Measurements from ENCODE around the gene SLC24A1. TPM values are rescaled to one million over a fixed set of nuclear protein-coding genes. Genes with fewer than 3 reads are reported as not detected.

The SLC24A1 gene
- total and polyA plus RNA-seq, 2 of the 4 experiments (the other 2 are of a cell fraction), result 3.6 to 4.9 TPM

DNA sequence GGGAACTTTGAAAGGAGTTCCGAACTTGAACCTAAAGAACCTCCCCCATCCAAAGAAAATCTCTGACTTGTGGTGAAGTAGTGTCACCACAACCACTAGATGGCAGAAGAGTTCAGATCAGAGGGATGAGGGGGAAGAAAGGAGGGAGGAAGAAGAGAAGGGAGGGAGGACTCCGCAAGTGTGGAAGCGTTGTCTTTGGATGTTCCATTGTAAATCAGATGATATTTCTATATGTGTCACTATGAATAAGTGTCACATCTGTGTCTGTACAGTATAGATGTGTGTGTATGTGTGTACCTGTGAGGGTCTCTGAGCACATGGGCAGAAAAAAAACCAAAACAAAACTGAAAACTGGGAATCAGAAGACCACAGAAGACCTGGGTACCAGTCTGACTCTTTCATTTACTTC is 16.9 kb downstream of the SLC24A1 start:
- POLR2A ChIA-PET (ENCODE audit: unreplicated experiment), result no interaction called here
- no peaks in the 10 kb centered on the region for H3K27me3 ChIP-seq (ENCODE audit: control insufficient read depth, insufficient read depth, low read length)
- intact Hi-C loops (cut with micrococcal nuclease), result loop anchor here (1.0 to 10.0 kb wide), 3 partner anchors 218 to 646 kb away; partner anchors contain the start of gene RAB11A
- 0 out of 4 replicates have a peak overlapping the region, but pooled peaks of 1 of the 2 experiments have one; percentile 52 for H4K8ac ChIP-seq (ENCODE audit: low read depth in 2 of 2, low read length in 2 of 2)
- no peak overlapping the region for H4K91ac ChIP-seq (ENCODE audit: insufficient read depth, low read depth, low read length)
- peak overlapping the region; percentile 7; the same call in 1 of the 2 replicates for H3K4me2 ChIP-seq (ENCODE audit: low read depth, low read length)
- 0 out of 2 replicates have a peak overlapping the region, but pooled peaks have one; percentile 5 for H3K23ac ChIP-seq (ENCODE audit: low read depth, low read length)
- H4K20me1 ChIP-seq (ENCODE audit: insufficient read depth, low read length), result 0 out of 2 replicates have a peak, but pooled peaks cover 3% of the 10 kb centered on the region
- no CpG with 5 or more reads among the region's 3 CpGs for WGBS, 2 experiments (ENCODE audit: extremely low coverage in 2 of 2, insufficient read length in 1 of 2)
- no peak overlapping the region for H2BK20ac ChIP-seq (ENCODE audit: low read depth, low read length)
- 0 out of 4 replicates have a peak, but pooled peaks cover 0 to 2% of the 10 kb centered on the region in 2 experiments for H3K79me1 ChIP-seq (ENCODE audit: low read depth in 1 of 2, low read length in 2 of 2)
- H2AFZ ChIP-seq (replicated peaks; ENCODE audit: low read length, poor library complexity), result no peak overlapping the region
- BruUV-seq (replicated peaks), result no TSS peak
- H3K18ac ChIP-seq (ENCODE audit: low read depth, low read length), result no peak overlapping the region
- H3K27ac ChIP-seq (ENCODE audit: insufficient read depth, low read length), result no peak overlapping the region
- H4K5ac ChIP-seq (ENCODE audit: low read depth, low read length), result no peak overlapping the region
- TF ChIP-seq, protein P1, sequence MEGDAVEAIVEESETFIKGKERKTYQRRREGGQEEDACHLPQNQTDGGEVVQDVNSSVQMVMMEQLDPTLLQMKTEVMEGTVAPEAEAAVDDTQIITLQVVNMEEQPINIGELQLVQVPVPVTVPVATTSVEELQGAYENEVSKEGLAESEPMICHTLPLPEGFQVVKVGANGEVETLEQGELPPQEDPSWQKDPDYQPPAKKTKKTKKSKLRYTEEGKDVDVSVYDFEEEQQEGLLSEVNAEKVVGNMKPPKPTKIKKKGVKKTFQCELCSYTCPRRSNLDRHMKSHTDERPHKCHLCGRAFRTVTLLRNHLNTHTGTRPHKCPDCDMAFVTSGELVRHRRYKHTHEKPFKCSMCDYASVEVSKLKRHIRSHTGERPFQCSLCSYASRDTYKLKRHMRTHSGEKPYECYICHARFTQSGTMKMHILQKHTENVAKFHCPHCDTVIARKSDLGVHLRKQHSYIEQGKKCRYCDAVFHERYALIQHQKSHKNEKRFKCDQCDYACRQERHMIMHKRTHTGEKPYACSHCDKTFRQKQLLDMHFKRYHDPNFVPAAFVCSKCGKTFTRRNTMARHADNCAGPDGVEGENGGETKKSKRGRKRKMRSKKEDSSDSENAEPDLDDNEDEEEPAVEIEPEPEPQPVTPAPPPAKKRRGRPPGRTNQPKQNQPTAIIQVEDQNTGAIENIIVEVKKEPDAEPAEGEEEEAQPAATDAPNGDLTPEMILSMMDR (conservative IDR thresholded peaks at IDR 0.05; ENCODE audit: low read depth, low read length), result peak; percentile 90
- TF ChIP-seq MAZ (IDR thresholded peaks at IDR 0.05; ENCODE audit: borderline replicate concordance, low read depth, low read length) (peak; percentile 90; the same call in 1 of the 2 replicates), BHLHE40 (IDR thresholded peaks at IDR 0.05; ENCODE audit: low read depth, low read length) (no peak), RAD21 (IDR thresholded peaks at IDR 0.05; ENCODE audit: low read length) (peak; percentile 84), SMC3 (IDR thresholded peaks at IDR 0.05; ENCODE audit: low read depth, low read length) (peak; percentile 79)
- TF ChIP-seq, protein P2, sequence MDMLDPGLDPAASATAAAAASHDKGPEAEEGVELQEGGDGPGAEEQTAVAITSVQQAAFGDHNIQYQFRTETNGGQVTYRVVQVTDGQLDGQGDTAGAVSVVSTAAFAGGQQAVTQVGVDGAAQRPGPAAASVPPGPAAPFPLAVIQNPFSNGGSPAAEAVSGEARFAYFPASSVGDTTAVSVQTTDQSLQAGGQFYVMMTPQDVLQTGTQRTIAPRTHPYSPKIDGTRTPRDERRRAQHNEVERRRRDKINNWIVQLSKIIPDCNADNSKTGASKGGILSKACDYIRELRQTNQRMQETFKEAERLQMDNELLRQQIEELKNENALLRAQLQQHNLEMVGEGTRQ (IDR thresholded peaks at IDR 0.05; ENCODE audit: low read depth, low read length), result no peak
- H3K4ac ChIP-seq (ENCODE audit: low read depth, low read length), result no peak overlapping the region
- H3K36me3 ChIP-seq (ENCODE audit: control insufficient read depth, insufficient read depth, low read length), result no peaks in the 10 kb centered on the region
- H2BK15ac ChIP-seq (ENCODE audit: low read depth, low read length), result no peak overlapping the region
- dilution Hi-C loops (cut with HindIII; ENCODE audit: low sequenced_read_pairs, unreplicated experiment), result no loop called here
- no peak overlapping the region for H3K14ac ChIP-seq (replicated peaks; ENCODE audit: low read depth, low read length)
- no peak overlapping the region for H2AK9ac ChIP-seq (replicated peaks; ENCODE audit: low read depth, low read length, poor library complexity)
- peaks cover 5% of the 10 kb centered on the region; the same call in 1 of the 2 replicates for H3K4me1 ChIP-seq (ENCODE audit: control insufficient read depth, insufficient read depth, low read length)
- CTCF ChIA-PET, result interaction anchor here (0.7 to 1.1 kb wide), 6 partner anchors 9 to 230 kb away, joined by 3 to 6 read pairs (median 4); partner anchors contain the start of genes DENND4A and RAB11A
- H3K9me3 ChIP-seq (ENCODE audit: control insufficient read depth, insufficient read depth, low read length), result no peaks in the 10 kb centered on the region
- H2BK120ac ChIP-seq (ENCODE audit: low read depth, low read length), result no peak overlapping the region
- peaks cover 2% of the 10 kb centered on the region; the same call in 1 of the 2 replicates for H3K9me1 ChIP-seq (ENCODE audit: insufficient read depth, low read length)
- H3K4me3 ChIP-seq (ENCODE audit: insufficient read depth, low read depth, low read length), result no peak overlapping the region
- H3K9ac ChIP-seq (ENCODE audit: low read depth, low read length), result no peak overlapping the region
- no peak overlapping the region for H2BK5ac ChIP-seq (ENCODE audit: low read depth, low read length, poor library complexity, severe bottlenecking)
- no peak overlapping the region for H3K56ac ChIP-seq (ENCODE audit: extremely low read depth, insufficient read depth, low read length)
- H2AK5ac ChIP-seq (ENCODE audit: low read depth, low read length), result no peak overlapping the region
- DNase-seq (peak; percentile 81), ATAC-seq (ENCODE audit: low read depth) (peak; percentile 92)
- in situ Hi-C loops (cut with MboI; ENCODE audit: low sequenced_read_pairs), result no loop called here
